Measurements from ENCODE around the gene OR5B17. TPM values are rescaled to one million over a fixed set of nuclear protein-coding genes. Genes with fewer than 3 reads are reported as not detected.

The OR5B17 gene
- total and polyA plus RNA-seq, 12 donors = not detected

DNA sequence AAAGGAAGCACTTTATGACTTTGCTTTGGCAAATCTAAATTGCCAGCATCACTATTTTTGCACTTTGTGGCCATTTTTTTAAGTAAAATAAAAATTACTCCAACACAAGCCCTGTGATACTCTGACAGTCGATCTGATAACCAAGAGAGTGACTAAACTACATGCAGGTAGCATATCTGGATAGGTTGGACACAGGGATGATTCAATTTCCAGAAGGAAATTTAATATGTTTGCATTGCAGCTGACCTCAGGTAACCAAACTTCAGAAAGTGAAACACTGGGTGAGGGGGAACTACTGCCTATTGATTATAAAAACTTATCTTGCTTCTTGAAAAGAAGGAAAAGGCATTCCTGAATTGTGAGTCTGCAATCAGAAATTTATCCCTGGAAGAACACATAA lies 33.9 kb upstream of the OR5B17 start:
- ATAC-seq = no peak
- Histone ChIP-seq H3K36me3 (no peaks in the 10 kb centered on the region), H3K27me3 (no peaks in the 10 kb centered on the region), H3K27ac (no peak overlapping the region), H3K4me3 (no peak overlapping the region), H3K9me3 (peaks cover 0 to 15% (median 0%) of the 10 kb centered on the region in 11 donors), H3K4me1 (peaks cover 0 to 11% (median 0%) of the 10 kb centered on the region in 9 donors)
- TF ChIP-seq, protein P1, sequence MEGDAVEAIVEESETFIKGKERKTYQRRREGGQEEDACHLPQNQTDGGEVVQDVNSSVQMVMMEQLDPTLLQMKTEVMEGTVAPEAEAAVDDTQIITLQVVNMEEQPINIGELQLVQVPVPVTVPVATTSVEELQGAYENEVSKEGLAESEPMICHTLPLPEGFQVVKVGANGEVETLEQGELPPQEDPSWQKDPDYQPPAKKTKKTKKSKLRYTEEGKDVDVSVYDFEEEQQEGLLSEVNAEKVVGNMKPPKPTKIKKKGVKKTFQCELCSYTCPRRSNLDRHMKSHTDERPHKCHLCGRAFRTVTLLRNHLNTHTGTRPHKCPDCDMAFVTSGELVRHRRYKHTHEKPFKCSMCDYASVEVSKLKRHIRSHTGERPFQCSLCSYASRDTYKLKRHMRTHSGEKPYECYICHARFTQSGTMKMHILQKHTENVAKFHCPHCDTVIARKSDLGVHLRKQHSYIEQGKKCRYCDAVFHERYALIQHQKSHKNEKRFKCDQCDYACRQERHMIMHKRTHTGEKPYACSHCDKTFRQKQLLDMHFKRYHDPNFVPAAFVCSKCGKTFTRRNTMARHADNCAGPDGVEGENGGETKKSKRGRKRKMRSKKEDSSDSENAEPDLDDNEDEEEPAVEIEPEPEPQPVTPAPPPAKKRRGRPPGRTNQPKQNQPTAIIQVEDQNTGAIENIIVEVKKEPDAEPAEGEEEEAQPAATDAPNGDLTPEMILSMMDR (IDR thresholded peaks at IDR 0.05) = no peak
- DNase-seq = no peak
- 32 to 36% methylated on average over 1 of the region's 1 CpG for WGBS, 2 donors
- intact Hi-C loops (cut with DNase I) = loop anchor here in 1 of 10 donors (10.0 kb wide), 1 partner anchor 62 kb away; no protein-coding TSS in a partner anchor

DNA sequence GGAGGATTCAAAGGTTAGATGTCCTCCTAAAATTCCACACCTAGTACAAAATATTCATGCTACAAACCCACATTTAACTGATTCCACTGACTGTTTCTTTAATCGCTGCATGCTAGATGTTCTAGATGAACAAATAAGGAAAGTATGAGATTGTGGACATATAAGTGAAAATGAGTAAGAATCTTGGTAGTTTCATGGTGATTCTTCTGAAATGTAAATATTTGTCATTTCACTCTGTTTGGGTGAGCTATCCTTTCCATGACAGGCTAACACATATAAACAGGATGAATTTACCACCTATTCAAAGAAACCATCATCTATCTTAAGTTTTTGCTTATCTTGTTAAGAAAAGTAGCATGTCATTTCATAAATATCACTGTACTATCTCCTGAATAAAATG lies 33.0 kb upstream of the OR5B17 start:
- Histone ChIP-seq H3K4me1 (peaks cover 0 to 11% (median 0%) of the 10 kb centered on the region in 9 donors), H3K9me3 (peaks cover 0 to 15% (median 0%) of the 10 kb centered on the region in 11 donors), H3K27me3 (no peaks in the 10 kb centered on the region), H3K4me3 (no peak overlapping the region), H3K27ac (no peak overlapping the region), H3K36me3 (no peaks in the 10 kb centered on the region)
- intact Hi-C loops (cut with DNase I) = loop anchor here in 1 of 10 donors (10.0 kb wide), 1 partner anchor 63 kb away; no protein-coding TSS in a partner anchor
- no peak for DNase-seq
- no peak for ATAC-seq
- TF ChIP-seq, protein P1 (IDR thresholded peaks at IDR 0.05) = no peak
- WGBS, 2 donors = 96 to 100% methylated on average over 1 of the region's 1 CpG

DNA sequence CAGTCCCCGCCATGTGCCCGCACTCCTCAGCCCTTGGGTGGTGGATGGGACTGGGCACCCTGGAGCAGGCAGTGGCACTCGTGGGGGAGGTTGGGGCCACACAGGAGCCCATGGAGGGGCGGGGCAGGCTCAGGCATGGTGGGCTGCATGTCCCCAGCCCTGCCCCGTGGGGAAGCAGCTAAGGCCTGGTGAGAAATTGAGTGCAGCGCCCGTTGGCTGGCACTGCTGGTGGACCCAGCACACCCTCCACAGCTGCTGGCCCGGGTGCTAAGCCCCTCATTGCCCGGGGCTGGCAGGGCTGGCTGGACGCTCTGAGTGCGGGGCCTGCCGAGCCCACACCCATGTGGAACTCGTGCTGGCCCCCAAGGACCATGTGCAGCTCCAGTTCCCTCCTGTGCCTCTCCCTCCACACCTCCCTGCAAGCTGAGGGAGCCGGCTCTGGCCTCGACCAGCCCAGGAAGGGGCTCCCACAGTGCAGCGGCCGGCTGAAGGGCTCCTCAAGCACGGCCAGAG lies 31.7 kb upstream of the OR5B17 start:
- no peaks in the 10 kb centered on the region for H3K27me3 ChIP-seq
- no peak overlapping the region for H3K27ac ChIP-seq
- ATAC-seq = no peak
- peaks cover 0 to 11% (median 0%) of the 10 kb centered on the region in 9 donors for H3K4me1 ChIP-seq
- intact Hi-C loops (cut with DNase I) = loop anchor here in 1 of 10 donors (10.0 kb wide), 1 partner anchor 64 kb away; no protein-coding TSS in a partner anchor
- WGBS, 2 donors = 87 to 89% methylated on average over 18 of the region's 18 CpGs
- H3K4me3 ChIP-seq = no peak overlapping the region
- peaks cover 0 to 13% (median 0%) of the 10 kb centered on the region in 11 donors for H3K9me3 ChIP-seq
- no peaks in the 10 kb centered on the region for H3K36me3 ChIP-seq
- TF ChIP-seq, protein P1 (IDR thresholded peaks at IDR 0.05) = no peak
- peak in 1 of 2 donors; percentile 4 for DNase-seq

DNA sequence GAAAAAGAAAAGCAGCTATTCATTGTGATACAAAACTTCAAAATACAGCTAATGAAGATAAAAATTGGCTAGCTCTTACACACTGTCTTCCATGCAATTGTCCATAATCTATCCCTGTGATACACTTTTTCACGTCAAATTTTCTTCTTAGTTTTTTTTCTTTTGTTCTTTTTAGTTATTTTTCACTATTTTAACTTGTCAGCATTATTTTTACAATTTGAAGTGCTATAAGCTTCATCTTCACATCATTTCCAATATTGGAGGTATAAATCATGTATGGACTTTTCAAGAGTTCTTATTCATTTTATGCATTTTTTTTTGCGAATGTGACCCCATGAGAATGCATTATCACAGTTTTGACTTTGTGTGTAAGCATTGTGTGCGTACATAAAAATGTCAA lies 4.1 kb downstream of the OR5B17 start:
- no peaks in the 10 kb centered on the region for H3K4me1 ChIP-seq
- TF ChIP-seq, protein P1 (IDR thresholded peaks at IDR 0.05) = no peak
- intact Hi-C loops (cut with DNase I) = no loop called here
- H3K36me3 ChIP-seq = no peaks in the 10 kb centered on the region
- H3K9me3 ChIP-seq = no peaks in the 10 kb centered on the region
- H3K4me3 ChIP-seq = no peak overlapping the region
- DNase-seq (no peak), ATAC-seq (no peak)
- H3K27ac ChIP-seq = no peak overlapping the region
- WGBS, 2 donors = 80 to 85% methylated on average over 3 of the region's 3 CpGs
- no peaks in the 10 kb centered on the region for H3K27me3 ChIP-seq
